B cell (primary cell): Measurements from ENCODE around the gene NPAS1. TPM values are rescaled to one million over a fixed set of nuclear protein-coding genes. Genes with fewer than 3 reads are reported as not detected.

Experiments
- ATAC-seq: fragments of 200-7000 bp; cut with Tn5 transposase; one replicate; pipeline ENCODE4 v1.10.0; 2021; ENCODE audit warnings: low read depth, mild to moderate bottlenecking, moderate number of reproducible peaks, moderate library complexity
- CTCF ChIA-PET: fragments of 350-600 bp; sonication (Branson Sonifier 250); formaldehyde crosslinking; loops from one replicate; lab custom pipeline; 2021; ENCODE audit warnings: antibody characterized with exemption, inconsistent platforms; lab: Charles Lee
- POLR2A ChIA-PET: fragments of 350-600 bp; sonication (Branson Sonifier 250); formaldehyde crosslinking; loops from one replicate; lab custom pipeline; 2021; ENCODE audit warnings: antibody characterized with exemption; lab: Charles Lee
- DNase-seq: peaks from one replicate; pipeline ENCODE4 v3.0.0; 2013
- H2AFZ ChIP-seq: 2 replicates; pipeline ENCODE4 v1.6.1; 2012; ENCODE audit warnings: mild to moderate bottlenecking, low read depth, low read length; ENCODE audit not compliant: insufficient read depth, poor library complexity, severe bottlenecking
- H3K27ac ChIP-seq, 2 donors: 1 replicate in 1 of 2; 2 replicates in 1 of 2; pipeline ENCODE4 v1.5.1; 2012 to 2013; ENCODE audit warnings: low read length in 2 of 2, mild to moderate bottlenecking in 2 of 2, moderate library complexity in 1 of 2
- H3K27me3 ChIP-seq, 4 experiments: fragments of 200-600 bp in 1 of 4; sonication (generic) in 1 of 4; replicated peaks in 1 of 4; 1 replicate in 2 of 4; 2 replicates in 2 of 4; pipeline versions ENCODE4 v1.6.1 to v1.7.0; 2013 to 2016; ENCODE audit warnings: low read length in 3 of 4, mild to moderate bottlenecking in 2 of 4, mixed read lengths in 1 of 4, moderate library complexity in 1 of 4; ENCODE audit not compliant: insufficient read depth in 4 of 4, control insufficient read depth in 3 of 4; ENCODE audit errors: control extremely low read depth in 1 of 4
- H3K36me3 ChIP-seq, 2 experiments: replicated peaks in 1 of 2; 1 replicate in 1 of 2; 2 replicates in 1 of 2; pipeline versions ENCODE4 v1.6.1 to v1.7.1; 2013; ENCODE audit warnings: low read length in 1 of 2; ENCODE audit not compliant: insufficient read depth in 2 of 2, control insufficient read depth in 1 of 2; ENCODE audit errors: control extremely low read depth in 1 of 2, extremely low read depth in 1 of 2
- H3K4me1 ChIP-seq, 2 donors: fragments of 200-600 bp in 1 of 2; sonication (generic) in 1 of 2; 1 replicate in 1 of 2; 2 replicates in 1 of 2; pipeline versions ENCODE4 v1.5.1 to v1.6.1; 2013 to 2017; ENCODE audit warnings: low read length in 2 of 2; ENCODE audit not compliant: control insufficient read depth in 2 of 2, insufficient read depth in 2 of 2
- H3K4me2 ChIP-seq: replicated peaks from 2 replicates; pipeline ENCODE3; 2012; ENCODE audit warnings: mild to moderate bottlenecking, low read depth, low read length; ENCODE audit not compliant: poor library complexity, severe bottlenecking
- H3K4me3 ChIP-seq, 5 experiments: fragments of 200-600 bp in 1 of 5; sonication (generic) in 1 of 5; 1 replicate in 3 of 5; 2 replicates in 2 of 5; pipeline versions ENCODE4 v1.5.1 to v1.7.0; 2011 to 2016; ENCODE audit warnings: low read length in 4 of 5, mild to moderate bottlenecking in 4 of 5, low read depth in 2 of 5, control low read depth in 1 of 5, moderate library complexity in 1 of 5; ENCODE audit not compliant: insufficient read depth in 1 of 5; ENCODE audit errors: control extremely low read depth in 1 of 5, extremely low read depth in 1 of 5
- H3K79me2 ChIP-seq: fragments of 200-600 bp; sonication (generic); one replicate; pipeline ENCODE4 v1.6.0; 2016; ENCODE audit warnings: low read length; ENCODE audit not compliant: control insufficient read depth, insufficient read depth
- H3K9ac ChIP-seq: fragments of 200-600 bp; sonication (generic); 2 replicates; pipeline ENCODE4 v1.6.1; 2017; ENCODE audit warnings: mild to moderate bottlenecking, low read length, moderate library complexity
- H3K9me3 ChIP-seq, 3 donors: one replicate each; pipeline versions ENCODE4 v1.6.1 to v1.7.1; 2013; ENCODE audit warnings: low read length in 2 of 3; ENCODE audit not compliant: control insufficient read depth in 2 of 3, insufficient read depth in 1 of 3; ENCODE audit errors: control extremely low read depth in 1 of 3
- H4K20me1 ChIP-seq: 2 replicates; pipeline ENCODE4 v1.6.0; 2012; ENCODE audit warnings: mild to moderate bottlenecking, low read length; ENCODE audit not compliant: insufficient read depth, control insufficient read depth, poor library complexity, severe bottlenecking
- H3K27ac Mint-ChIP-seq: one replicate; pipeline ENCODE4 v1.8.0; 2021; ENCODE audit warnings: mixed read lengths
- H3K27me3 Mint-ChIP-seq: one replicate; pipeline ENCODE4 v1.8.0; 2021; ENCODE audit warnings: mixed read lengths
- H3K4me1 Mint-ChIP-seq: one replicate; pipeline ENCODE4 v1.8.0; 2021; ENCODE audit warnings: mixed read lengths
- H3K4me3 Mint-ChIP-seq: one replicate; pipeline ENCODE4 v1.8.0; 2021; ENCODE audit warnings: mixed read lengths
- H3K9me3 Mint-ChIP-seq: one replicate; pipeline ENCODE4 v1.8.0; 2022; ENCODE audit warnings: mixed read lengths; ENCODE audit not compliant: insufficient read depth
- EZH2 ChIP-seq: IDR thresholded peaks from 2 replicates; pipeline ENCODE4 v1.6.1; 2012; ENCODE audit warnings: borderline replicate concordance, low read depth, mild to moderate bottlenecking, moderate library complexity, low read length; ENCODE audit not compliant: insufficient read depth, poor library complexity, severe bottlenecking
- WGBS: methylation state at CpG from one replicate; pipeline ENCODE4 v1.1.5; 2013; ENCODE audit warnings: missing lambda C conversion rate; ENCODE audit not compliant: insufficient coverage; 5-methylcytosine and 5-hydroxymethylcytosine counted together
- intact Hi-C: fragments of 100-400 bp; cut with micrococcal nuclease; formaldehyde crosslinking; loops from one replicate; pipeline ENCODE4 v1.10.0; 2022
- polyA plus RNA-seq: library from polyadenylated mRNA; depleted of rRNA; stranded (reverse); fragments of >200 nt; gene quantifications from 2 replicates; pipeline ENCODE4 v1.2.3, GENCODE V29; 2012
- total RNA-seq, 2 donors: library from RNA; stranded (reverse); fragments of 120-200 nt in 1 of 2; gene quantifications; 1 replicate in 1 of 2; 2 replicates in 1 of 2; pipeline versions ENCODE4 v1.2.3 to v1.2.4, GENCODE V29; 2013 to 2022
- TF ChIP-seq, protein P1 (sequence below): fragments of 200-600 bp; IDR thresholded peaks from one replicate; pipeline ENCODE4 v1.8.0; 2022; ENCODE audit warnings: antibody characterized with exemption, mild to moderate bottlenecking

The NPAS1 gene
- total and polyA plus RNA-seq, 2 donors (not counting 1 experiment from before 2014, with no cell fraction given), result 1.1 to 1.7 TPM

DNA sequence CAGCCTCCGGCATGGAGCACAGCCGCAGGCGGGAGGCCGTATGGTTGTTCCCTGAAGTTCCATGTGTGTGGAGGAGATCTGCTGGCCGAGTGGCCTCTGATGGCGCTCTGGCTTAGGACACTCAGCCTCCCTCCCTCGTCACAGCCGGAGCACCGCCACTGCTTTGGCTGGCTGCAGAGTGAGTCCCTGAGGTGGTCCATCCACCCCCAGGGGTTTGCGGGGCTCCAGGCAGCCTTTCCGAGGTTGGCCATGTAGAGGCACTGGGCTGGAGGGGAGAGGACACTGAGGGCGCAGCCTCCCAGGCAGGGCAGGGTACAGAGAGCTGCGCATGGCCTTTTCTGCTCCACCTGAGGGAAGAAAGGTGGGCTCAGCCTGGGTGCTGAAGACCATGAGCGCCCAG lies 19.8 kb upstream of the NPAS1 start:
- intact Hi-C loops, result no loop called here
- POLR2A ChIA-PET, result no interaction called here

DNA sequence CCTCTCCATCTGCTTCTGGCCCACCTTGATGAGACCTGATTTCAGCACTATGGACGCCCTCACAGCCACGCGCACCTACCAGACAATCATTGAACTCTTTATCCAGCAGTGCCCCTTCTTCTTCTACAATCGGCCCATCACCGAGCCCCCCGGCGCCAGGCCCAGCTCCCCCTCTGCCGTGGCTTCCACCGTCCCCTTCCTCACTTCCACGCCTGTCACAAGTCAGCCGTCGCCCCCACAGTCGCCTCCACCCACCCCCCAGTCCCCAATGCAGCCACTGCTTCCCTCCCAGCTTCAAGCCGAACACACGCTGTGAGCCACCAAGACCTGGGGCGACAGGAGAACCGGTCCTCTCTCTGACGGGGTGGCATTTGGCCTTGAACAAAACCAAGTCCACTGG lies 19.3 kb upstream of the NPAS1 start:
- H2AFZ ChIP-seq, result no peak overlapping the region
- no peaks in the 10 kb centered on the region for H3K4me1 ChIP-seq
- intact Hi-C loops, result no loop called here
- H3K9ac ChIP-seq, result no peak overlapping the region
- no peak overlapping the region for H3K27ac Mint-ChIP-seq
- no peak overlapping the region for H3K4me2 ChIP-seq
- no peaks in the 10 kb centered on the region for H3K27me3 ChIP-seq
- peaks cover 0 to 23% of the 10 kb centered on the region in 2 experiments for H3K36me3 ChIP-seq
- no peak overlapping the region for H3K4me3 ChIP-seq
- no peaks in the 10 kb centered on the region for H3K9me3 Mint-ChIP-seq
- no peaks in the 10 kb centered on the region for H3K27me3 Mint-ChIP-seq
- no peaks in the 10 kb centered on the region for H3K79me2 ChIP-seq
- TF ChIP-seq EZH2, result no peak
- TF ChIP-seq, protein P1, sequence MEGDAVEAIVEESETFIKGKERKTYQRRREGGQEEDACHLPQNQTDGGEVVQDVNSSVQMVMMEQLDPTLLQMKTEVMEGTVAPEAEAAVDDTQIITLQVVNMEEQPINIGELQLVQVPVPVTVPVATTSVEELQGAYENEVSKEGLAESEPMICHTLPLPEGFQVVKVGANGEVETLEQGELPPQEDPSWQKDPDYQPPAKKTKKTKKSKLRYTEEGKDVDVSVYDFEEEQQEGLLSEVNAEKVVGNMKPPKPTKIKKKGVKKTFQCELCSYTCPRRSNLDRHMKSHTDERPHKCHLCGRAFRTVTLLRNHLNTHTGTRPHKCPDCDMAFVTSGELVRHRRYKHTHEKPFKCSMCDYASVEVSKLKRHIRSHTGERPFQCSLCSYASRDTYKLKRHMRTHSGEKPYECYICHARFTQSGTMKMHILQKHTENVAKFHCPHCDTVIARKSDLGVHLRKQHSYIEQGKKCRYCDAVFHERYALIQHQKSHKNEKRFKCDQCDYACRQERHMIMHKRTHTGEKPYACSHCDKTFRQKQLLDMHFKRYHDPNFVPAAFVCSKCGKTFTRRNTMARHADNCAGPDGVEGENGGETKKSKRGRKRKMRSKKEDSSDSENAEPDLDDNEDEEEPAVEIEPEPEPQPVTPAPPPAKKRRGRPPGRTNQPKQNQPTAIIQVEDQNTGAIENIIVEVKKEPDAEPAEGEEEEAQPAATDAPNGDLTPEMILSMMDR, result no peak
- ChIA-PET POLR2A (no interaction called here), CTCF (no interaction called here)
- H3K4me1 Mint-ChIP-seq, result peaks cover 1% of the 10 kb centered on the region
- H3K4me3 Mint-ChIP-seq, result no peak overlapping the region
- no peaks in the 10 kb centered on the region for H3K9me3 ChIP-seq
- H4K20me1 ChIP-seq, result no peaks in the 10 kb centered on the region
- WGBS, result 97% methylated on average over 18 of the region's 18 CpGs
- H3K27ac ChIP-seq, result no peak overlapping the region
- ATAC-seq (no peak), DNase-seq (no peak)

More for the DNA sequence above, 19.8 kb upstream of the NPAS1 start:
- Mint-ChIP-seq H3K27ac (no peak overlapping the region), H3K4me1 (peaks cover 1% of the 10 kb centered on the region), H3K4me3 (no peak overlapping the region), H3K9me3 (no peaks in the 10 kb centered on the region), H3K27me3 (no peaks in the 10 kb centered on the region)
- TF ChIP-seq, protein P1, result no peak
- TF ChIP-seq EZH2, result no peak
- H3K9me3 ChIP-seq, result no peaks in the 10 kb centered on the region
- no peak overlapping the region for H3K9ac ChIP-seq
- WGBS, result 98% methylated on average over 14 of the region's 14 CpGs
- H3K79me2 ChIP-seq, result no peaks in the 10 kb centered on the region
- DNase-seq, result no peak
- no peak overlapping the region for H3K4me3 ChIP-seq
- ATAC-seq, result no peak
- no peaks in the 10 kb centered on the region for H3K27me3 ChIP-seq
- no peaks in the 10 kb centered on the region for H3K4me1 ChIP-seq
- H3K4me2 ChIP-seq, result no peak overlapping the region
- H2AFZ ChIP-seq, result no peak overlapping the region
- no peak overlapping the region for H3K27ac ChIP-seq
- no peaks in the 10 kb centered on the region for H4K20me1 ChIP-seq
- CTCF ChIA-PET, result no interaction called here
- peaks cover 0 to 23% of the 10 kb centered on the region in 2 experiments for H3K36me3 ChIP-seq
